ENCODE data around the gene STRA8. TPM values are rescaled to one million over a fixed set of nuclear protein-coding genes. Genes with fewer than 3 reads are reported as not detected.

STRA8 gene
- total RNA-seq, 1 experiment from 2014 or later = not detected

GRCh38 chr7:135213831-135214230 lies 19.8 kb upstream of the STRA8 start:
- H3K27me3 ChIP-seq (ENCODE audit: control insufficient read depth, insufficient read depth, low read length) = no peaks in the 10 kb centered on the region
- in situ Hi-C loops (cut with HindIII; ENCODE audit: low pct_unique_long_range_greater_than_20kb, low sequenced_read_pairs) (no loop called here), intact Hi-C loops (cut with micrococcal nuclease; ENCODE audit: unreplicated experiment) (no loop called here)
- H3K4me1 ChIP-seq (ENCODE audit: control insufficient read depth, insufficient read depth, low read length) = peaks cover 4% of the 10 kb centered on the region
- POLR2A ChIA-PET = no interaction called here
- CTCF ChIA-PET = no interaction called here
- H3K36me3 ChIP-seq (ENCODE audit: control insufficient read depth, insufficient read depth, low read length) = no peaks in the 10 kb centered on the region
- no peak for TF ChIP-seq TCF7L2 (IDR thresholded peaks at IDR 0.05; ENCODE audit: low read depth, low read length)
- no peak for TF ChIP-seq SIN3A (IDR thresholded peaks at IDR 0.05; ENCODE audit: borderline replicate concordance, insufficient read depth, low read depth, low read length)
- no peak for TF ChIP-seq REST (IDR thresholded peaks at IDR 0.05; ENCODE audit: insufficient read depth in 1 of 2, low read depth in 2 of 2, low read length in 1 of 2)
- TF ChIP-seq CTCF (IDR thresholded peaks at IDR 0.05) = no peak
- TF ChIP-seq POLR2AphosphoS5 (IDR thresholded peaks at IDR 0.05; ENCODE audit: low read depth, low read length) = no peak
- H3K9me3 ChIP-seq (ENCODE audit: control insufficient read depth, insufficient read depth, low read depth, low read length) = no peaks in the 10 kb centered on the region
- H3K4me3 ChIP-seq (ENCODE audit: low read depth in 2 of 2, low read length in 2 of 2) = no peak overlapping the region
- ATAC-seq (no peak), DNase-seq (ENCODE audit: low read depth, low spot score) (no peak)
- BruUV-seq (replicated peaks) = no TSS peak
- no peak overlapping the region for H3K27ac ChIP-seq (ENCODE audit: low read length)

- Histone ChIP-seq H3K9me3 (ENCODE audit: control insufficient read depth, insufficient read depth, low read depth, low read length) (no peaks in the 10 kb centered on the region), H3K36me3 (ENCODE audit: control insufficient read depth, insufficient read depth, low read length) (no peaks in the 10 kb centered on the region), H3K4me3 (ENCODE audit: low read depth in 2 of 2, low read length in 2 of 2) (no peak overlapping the region), H3K27me3 (ENCODE audit: control insufficient read depth, insufficient read depth, low read length) (no peaks in the 10 kb centered on the region; the same call in 1 of the 2 replicates), H3K4me1 (ENCODE audit: control insufficient read depth, insufficient read depth, low read length) (peaks cover 4% of the 10 kb centered on the region), H3K27ac (ENCODE audit: low read length) (no peak overlapping the region)
- ATAC-seq (no peak), DNase-seq (ENCODE audit: low read depth, low spot score) (no peak)
- no TSS peak for BruUV-seq (replicated peaks)
- TF ChIP-seq POLR2AphosphoS5 (IDR thresholded peaks at IDR 0.05; ENCODE audit: low read depth, low read length) = no peak
- TF ChIP-seq TCF7L2 (IDR thresholded peaks at IDR 0.05; ENCODE audit: low read depth, low read length) = no peak
- TF ChIP-seq CTCF (IDR thresholded peaks at IDR 0.05) = no peak
- no peak for TF ChIP-seq SIN3A (IDR thresholded peaks at IDR 0.05; ENCODE audit: borderline replicate concordance, insufficient read depth, low read depth, low read length)
- TF ChIP-seq REST (IDR thresholded peaks at IDR 0.05; ENCODE audit: insufficient read depth in 1 of 2, low read depth in 2 of 2, low read length in 1 of 2) = no peak
- in situ Hi-C loops (cut with HindIII; ENCODE audit: low pct_unique_long_range_greater_than_20kb, low sequenced_read_pairs) (no loop called here), intact Hi-C loops (cut with micrococcal nuclease; ENCODE audit: unreplicated experiment) (no loop called here)
- CTCF ChIA-PET = no interaction called here
- POLR2A ChIA-PET = no interaction called here
Measured at GRCh38 chr7:135215180-135215579, 18.5 kb upstream of the STRA8 start.
